HL-60 (cell line): ENCODE measurements around the gene ZNF735.
"Not testable (repeated sequence)": the region's sequence is repeated elsewhere in the genome, so short reads cannot be mapped to it uniquely, and the experiment has no call there.

Experiments used
- GABPA ChIP-seq: IDR thresholded peaks from 2 replicates; pipeline ENCODE4 v1.6.1; 2012; ENCODE audit warnings: low read depth
- POLR2AphosphoS5 ChIP-seq: IDR thresholded peaks from 2 replicates; pipeline ENCODE4 v1.6.1; 2012; ENCODE audit warnings: low read depth
- SPI1 ChIP-seq: IDR thresholded peaks from 2 replicates; pipeline ENCODE4 v1.6.1; 2012; ENCODE audit warnings: low read depth, mild to moderate bottlenecking, borderline replicate concordance
- TF ChIP-seq, protein P1 (sequence below): IDR thresholded peaks from one replicate; pipeline ENCODE4 v1.5.1; 2011; ENCODE audit warnings: low read length, control low read depth, inconsistent platforms; ENCODE audit not compliant: insufficient read depth
- TF ChIP-seq, protein P2 (sequence below): IDR thresholded peaks from 2 replicates; pipeline ENCODE4 v1.6.1; 2012; ENCODE audit warnings: low read depth; ENCODE audit not compliant: insufficient replicate concordance

DNA sequence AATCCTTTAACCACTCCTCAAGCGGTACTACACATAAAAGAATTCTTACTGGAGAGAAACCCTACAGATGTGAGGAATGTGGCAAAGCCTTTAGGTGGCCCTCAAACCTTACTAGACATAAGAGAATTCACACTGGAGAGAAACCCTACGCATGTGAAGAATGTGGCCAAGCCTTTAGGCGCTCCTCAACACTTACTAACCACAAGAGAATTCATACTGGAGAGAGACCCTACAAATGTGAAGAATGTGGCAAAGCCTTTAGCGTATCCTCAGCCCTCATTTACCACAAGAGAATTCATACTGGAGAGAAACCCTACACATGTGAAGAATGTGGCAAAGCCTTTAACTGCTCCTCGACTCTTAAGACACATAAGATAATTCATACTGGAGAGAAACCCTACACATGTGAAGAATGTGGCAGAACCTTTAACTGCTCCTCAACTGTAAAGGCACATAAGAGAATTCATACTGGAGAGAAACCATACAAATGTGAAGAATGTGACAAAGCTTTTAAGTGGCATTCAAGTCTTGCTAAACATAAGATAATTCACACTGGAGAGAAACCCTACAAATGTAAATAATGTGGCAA lies 12.8 kb downstream of the ZNF735 start:
- TF ChIP-seq, protein P1, sequence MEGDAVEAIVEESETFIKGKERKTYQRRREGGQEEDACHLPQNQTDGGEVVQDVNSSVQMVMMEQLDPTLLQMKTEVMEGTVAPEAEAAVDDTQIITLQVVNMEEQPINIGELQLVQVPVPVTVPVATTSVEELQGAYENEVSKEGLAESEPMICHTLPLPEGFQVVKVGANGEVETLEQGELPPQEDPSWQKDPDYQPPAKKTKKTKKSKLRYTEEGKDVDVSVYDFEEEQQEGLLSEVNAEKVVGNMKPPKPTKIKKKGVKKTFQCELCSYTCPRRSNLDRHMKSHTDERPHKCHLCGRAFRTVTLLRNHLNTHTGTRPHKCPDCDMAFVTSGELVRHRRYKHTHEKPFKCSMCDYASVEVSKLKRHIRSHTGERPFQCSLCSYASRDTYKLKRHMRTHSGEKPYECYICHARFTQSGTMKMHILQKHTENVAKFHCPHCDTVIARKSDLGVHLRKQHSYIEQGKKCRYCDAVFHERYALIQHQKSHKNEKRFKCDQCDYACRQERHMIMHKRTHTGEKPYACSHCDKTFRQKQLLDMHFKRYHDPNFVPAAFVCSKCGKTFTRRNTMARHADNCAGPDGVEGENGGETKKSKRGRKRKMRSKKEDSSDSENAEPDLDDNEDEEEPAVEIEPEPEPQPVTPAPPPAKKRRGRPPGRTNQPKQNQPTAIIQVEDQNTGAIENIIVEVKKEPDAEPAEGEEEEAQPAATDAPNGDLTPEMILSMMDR: not testable (repeated sequence)
- TF ChIP-seq, protein P2, sequence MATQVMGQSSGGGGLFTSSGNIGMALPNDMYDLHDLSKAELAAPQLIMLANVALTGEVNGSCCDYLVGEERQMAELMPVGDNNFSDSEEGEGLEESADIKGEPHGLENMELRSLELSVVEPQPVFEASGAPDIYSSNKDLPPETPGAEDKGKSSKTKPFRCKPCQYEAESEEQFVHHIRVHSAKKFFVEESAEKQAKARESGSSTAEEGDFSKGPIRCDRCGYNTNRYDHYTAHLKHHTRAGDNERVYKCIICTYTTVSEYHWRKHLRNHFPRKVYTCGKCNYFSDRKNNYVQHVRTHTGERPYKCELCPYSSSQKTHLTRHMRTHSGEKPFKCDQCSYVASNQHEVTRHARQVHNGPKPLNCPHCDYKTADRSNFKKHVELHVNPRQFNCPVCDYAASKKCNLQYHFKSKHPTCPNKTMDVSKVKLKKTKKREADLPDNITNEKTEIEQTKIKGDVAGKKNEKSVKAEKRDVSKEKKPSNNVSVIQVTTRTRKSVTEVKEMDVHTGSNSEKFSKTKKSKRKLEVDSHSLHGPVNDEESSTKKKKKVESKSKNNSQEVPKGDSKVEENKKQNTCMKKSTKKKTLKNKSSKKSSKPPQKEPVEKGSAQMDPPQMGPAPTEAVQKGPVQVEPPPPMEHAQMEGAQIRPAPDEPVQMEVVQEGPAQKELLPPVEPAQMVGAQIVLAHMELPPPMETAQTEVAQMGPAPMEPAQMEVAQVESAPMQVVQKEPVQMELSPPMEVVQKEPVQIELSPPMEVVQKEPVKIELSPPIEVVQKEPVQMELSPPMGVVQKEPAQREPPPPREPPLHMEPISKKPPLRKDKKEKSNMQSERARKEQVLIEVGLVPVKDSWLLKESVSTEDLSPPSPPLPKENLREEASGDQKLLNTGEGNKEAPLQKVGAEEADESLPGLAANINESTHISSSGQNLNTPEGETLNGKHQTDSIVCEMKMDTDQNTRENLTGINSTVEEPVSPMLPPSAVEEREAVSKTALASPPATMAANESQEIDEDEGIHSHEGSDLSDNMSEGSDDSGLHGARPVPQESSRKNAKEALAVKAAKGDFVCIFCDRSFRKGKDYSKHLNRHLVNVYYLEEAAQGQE: not testable (repeated sequence)
- TF ChIP-seq POLR2AphosphoS5, GABPA, SPI1: not testable (repeated sequence)
